ENCODE results near the gene ZMIZ2. TPM values are rescaled to one million over a fixed set of nuclear protein-coding genes. Genes with fewer than 3 reads are reported as not detected.
"Not testable (repeated sequence)": the region's sequence is repeated elsewhere in the genome, so short reads cannot be mapped to it uniquely, and the experiment has no call there.

The ZMIZ2 gene
- total RNA-seq, 2 donors from 2014 or later: 27.1 to 42.8 TPM

- Histone ChIP-seq H3K27me3 (replicated peaks; ENCODE audit: insufficient read depth) (no peaks in the 10 kb centered on the region), H3K36me3 (no peaks in the 10 kb centered on the region), H3K9me3 (no peaks in the 10 kb centered on the region), H3K4me3 (no peak overlapping the region), H3K27ac (no peak overlapping the region), H3K4me1 (replicated peaks) (no peaks in the 10 kb centered on the region)
- intact Hi-C loops (cut with DNase I): no loop called here
- 93% methylated on average over 4 of the region's 4 CpGs for WGBS
- TF ChIP-seq POLR2A (IDR thresholded peaks at IDR 0.05): no peak
- TF ChIP-seq, protein P1, sequence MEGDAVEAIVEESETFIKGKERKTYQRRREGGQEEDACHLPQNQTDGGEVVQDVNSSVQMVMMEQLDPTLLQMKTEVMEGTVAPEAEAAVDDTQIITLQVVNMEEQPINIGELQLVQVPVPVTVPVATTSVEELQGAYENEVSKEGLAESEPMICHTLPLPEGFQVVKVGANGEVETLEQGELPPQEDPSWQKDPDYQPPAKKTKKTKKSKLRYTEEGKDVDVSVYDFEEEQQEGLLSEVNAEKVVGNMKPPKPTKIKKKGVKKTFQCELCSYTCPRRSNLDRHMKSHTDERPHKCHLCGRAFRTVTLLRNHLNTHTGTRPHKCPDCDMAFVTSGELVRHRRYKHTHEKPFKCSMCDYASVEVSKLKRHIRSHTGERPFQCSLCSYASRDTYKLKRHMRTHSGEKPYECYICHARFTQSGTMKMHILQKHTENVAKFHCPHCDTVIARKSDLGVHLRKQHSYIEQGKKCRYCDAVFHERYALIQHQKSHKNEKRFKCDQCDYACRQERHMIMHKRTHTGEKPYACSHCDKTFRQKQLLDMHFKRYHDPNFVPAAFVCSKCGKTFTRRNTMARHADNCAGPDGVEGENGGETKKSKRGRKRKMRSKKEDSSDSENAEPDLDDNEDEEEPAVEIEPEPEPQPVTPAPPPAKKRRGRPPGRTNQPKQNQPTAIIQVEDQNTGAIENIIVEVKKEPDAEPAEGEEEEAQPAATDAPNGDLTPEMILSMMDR (IDR thresholded peaks at IDR 0.05): no peak
- no peak for TF ChIP-seq POLR2AphosphoS5 (IDR thresholded peaks at IDR 0.05)
- DNase-seq (ENCODE audit: low spot score): no peak
These were observed 28.3 kb upstream of the ZMIZ2 start for GRCh38 chr7:44720301-44720700.

DNA sequence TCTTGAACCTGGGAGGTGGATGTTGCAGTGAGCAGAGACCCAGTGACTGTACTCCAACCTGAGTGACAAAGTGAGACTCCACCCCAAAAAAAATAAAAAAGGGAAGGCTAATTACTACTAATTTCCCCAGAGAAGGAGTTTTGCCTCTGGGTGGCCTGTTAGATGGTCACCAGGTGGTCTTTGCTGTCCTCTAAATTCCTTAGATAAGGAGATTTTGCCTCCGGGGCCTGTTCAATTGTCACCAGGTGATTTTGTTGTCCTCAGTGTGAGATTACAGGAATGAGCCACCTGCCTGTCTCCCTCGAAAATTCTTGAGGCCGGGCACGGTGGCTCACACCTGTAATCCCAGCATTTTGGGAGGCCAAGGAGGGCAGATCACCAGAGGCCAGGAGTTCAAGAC is 24.4 kb upstream of the ZMIZ2 start:
- H3K4me3 ChIP-seq: no peak overlapping the region
- TF ChIP-seq, protein P1 (IDR thresholded peaks at IDR 0.05): no peak
- TF ChIP-seq POLR2A (IDR thresholded peaks at IDR 0.05) (no peak), POLR2AphosphoS5 (IDR thresholded peaks at IDR 0.05) (no peak)
- WGBS: 81% methylated on average over 4 of the region's 4 CpGs
- intact Hi-C loops (cut with DNase I): no loop called here
- no peak overlapping the region for H3K27ac ChIP-seq
- H3K36me3 ChIP-seq: no peaks in the 10 kb centered on the region
- no peak for DNase-seq (ENCODE audit: low spot score)
- no peaks in the 10 kb centered on the region for H3K9me3 ChIP-seq
- H3K4me1 ChIP-seq (replicated peaks): no peaks in the 10 kb centered on the region
- H3K27me3 ChIP-seq (replicated peaks; ENCODE audit: insufficient read depth): no peaks in the 10 kb centered on the region

- DNase-seq (ENCODE audit: low spot score); H3K4me1 ChIP-seq (replicated peaks); H3K27me3 ChIP-seq (replicated peaks; ENCODE audit: insufficient read depth); H3K9me3 ChIP-seq; H3K27ac ChIP-seq; H3K36me3 ChIP-seq; intact Hi-C loops (cut with DNase I); H3K4me3 ChIP-seq: not testable (repeated sequence)
- WGBS: 79% methylated on average over 7 of the region's 7 CpGs
These were observed 22.4 kb upstream of the ZMIZ2 start for GRCh38 chr7:44726250-44726649.

DNA sequence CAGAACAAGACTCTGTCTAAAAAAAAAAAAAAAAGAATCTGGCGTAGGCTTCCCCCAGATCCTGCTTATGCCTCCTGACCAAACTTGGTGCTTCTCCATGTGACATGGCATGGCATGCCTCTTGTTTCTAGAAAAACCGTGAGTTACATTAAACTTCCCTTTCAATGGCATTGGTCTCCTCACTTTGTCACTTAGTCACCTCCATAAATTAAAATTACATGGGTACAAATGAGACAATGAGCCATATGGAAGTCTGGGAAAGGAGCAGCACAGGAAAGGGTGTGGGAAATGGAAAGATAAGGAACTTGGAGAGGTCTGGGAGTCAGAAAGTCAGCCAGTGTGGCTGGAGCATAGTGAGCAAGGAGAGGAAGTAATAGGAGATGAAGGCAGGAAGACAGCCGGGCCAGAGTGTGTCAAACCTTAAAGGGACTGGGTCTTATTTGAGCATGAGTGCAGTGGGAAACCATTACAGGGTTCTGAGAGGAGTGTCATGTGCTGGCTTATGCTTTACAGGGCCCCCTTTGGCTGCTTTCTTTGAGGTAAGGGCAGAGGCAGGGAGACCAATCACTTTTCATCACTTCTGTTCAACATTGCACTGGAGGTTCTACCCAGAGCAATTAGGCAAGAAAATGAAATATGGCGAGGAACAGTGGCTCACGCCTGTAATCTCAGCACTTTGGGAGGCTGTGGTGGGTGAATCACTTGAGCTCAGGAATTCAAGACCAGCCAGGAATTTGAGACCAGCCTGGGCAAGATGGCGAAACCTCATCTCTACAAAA is 21.3 kb upstream of the ZMIZ2 start:
- no peaks in the 10 kb centered on the region for H3K4me1 ChIP-seq (replicated peaks)
- H3K36me3 ChIP-seq: no peaks in the 10 kb centered on the region
- 66% methylated on average over 6 of the region's 6 CpGs for WGBS
- DNase-seq (ENCODE audit: low spot score): no peak
- intact Hi-C loops (cut with DNase I): no loop called here
- no peak overlapping the region for H3K27ac ChIP-seq
- TF ChIP-seq POLR2A (IDR thresholded peaks at IDR 0.05) (no peak), POLR2AphosphoS5 (IDR thresholded peaks at IDR 0.05) (no peak)
- TF ChIP-seq, protein P1 (IDR thresholded peaks at IDR 0.05): no peak
- H3K4me3 ChIP-seq: no peak overlapping the region
- no peaks in the 10 kb centered on the region for H3K9me3 ChIP-seq
- H3K27me3 ChIP-seq (replicated peaks; ENCODE audit: insufficient read depth): no peaks in the 10 kb centered on the region

GRCh38 chr7:44727937-44728262 is 20.7 kb upstream of the ZMIZ2 start:
- TF ChIP-seq POLR2AphosphoS5 (IDR thresholded peaks at IDR 0.05) (no peak), POLR2A (IDR thresholded peaks at IDR 0.05) (no peak)
- TF ChIP-seq, protein P1 (IDR thresholded peaks at IDR 0.05): no peak
- H3K4me3 ChIP-seq: no peak overlapping the region
- H3K4me1 ChIP-seq (replicated peaks): no peaks in the 10 kb centered on the region
- 100% methylated on average over 1 of the region's 1 CpG for WGBS
- intact Hi-C loops (cut with DNase I): no loop called here
- no peaks in the 10 kb centered on the region for H3K27me3 ChIP-seq (replicated peaks; ENCODE audit: insufficient read depth)
- H3K9me3 ChIP-seq: no peaks in the 10 kb centered on the region
- no peak for DNase-seq (ENCODE audit: low spot score)
- H3K36me3 ChIP-seq: no peaks in the 10 kb centered on the region
- no peak overlapping the region for H3K27ac ChIP-seq

All from prostate gland (tissue), 2 donors.